GM19463 (cell line): ENCODE results near the gene C9orf50.

Experiments
- ATAC-seq: cut with Tn5 transposase; IDR thresholded peaks from one replicate; pipeline ENCODE4 v1.9.1; 2021; ENCODE audit warnings: mild to moderate bottlenecking, moderate library complexity; ENCODE audit not compliant: unreplicated experiment

C9orf50 gene

DNA sequence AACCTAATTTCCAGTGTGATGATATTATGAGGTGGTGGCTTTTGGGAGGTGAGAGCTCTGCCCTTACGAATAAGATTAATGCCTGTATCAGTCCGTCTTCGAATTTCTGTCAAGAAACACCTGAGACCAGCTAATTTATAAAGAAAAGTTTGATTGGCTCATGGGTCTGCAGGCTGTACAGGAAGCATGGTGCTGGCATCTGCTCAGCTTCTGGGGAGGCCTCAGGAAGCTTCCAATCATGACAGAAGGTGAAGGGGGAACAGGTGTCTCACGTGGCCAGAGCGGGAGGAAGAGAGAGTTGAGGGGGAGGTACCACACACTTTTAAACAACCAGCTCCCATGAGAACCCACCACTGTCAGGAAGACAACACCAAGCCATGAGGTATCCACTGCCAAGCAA lies 46.9 kb downstream of the C9orf50 start:
- no peak for ATAC-seq

DNA sequence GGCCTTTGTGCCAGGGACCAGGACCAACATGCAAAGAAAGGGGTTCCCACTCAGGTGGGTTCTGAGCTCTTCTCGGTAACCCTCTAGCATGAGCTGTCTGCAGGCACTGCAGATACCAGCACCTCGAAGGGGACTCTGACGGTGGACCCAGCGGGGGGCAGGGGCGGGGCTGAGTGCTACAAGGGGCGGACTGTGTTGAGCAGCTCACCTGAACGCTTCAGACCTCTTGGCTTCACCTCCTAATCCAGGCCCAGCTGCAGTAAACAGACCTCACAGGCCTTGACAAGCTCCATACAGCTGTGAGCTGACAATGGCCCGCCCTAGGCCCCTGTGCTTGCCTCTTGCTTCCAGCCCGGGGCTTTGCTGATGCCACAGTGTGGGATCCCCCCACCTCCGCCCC lies 48.4 kb downstream of the C9orf50 start:
- no peak for ATAC-seq

DNA sequence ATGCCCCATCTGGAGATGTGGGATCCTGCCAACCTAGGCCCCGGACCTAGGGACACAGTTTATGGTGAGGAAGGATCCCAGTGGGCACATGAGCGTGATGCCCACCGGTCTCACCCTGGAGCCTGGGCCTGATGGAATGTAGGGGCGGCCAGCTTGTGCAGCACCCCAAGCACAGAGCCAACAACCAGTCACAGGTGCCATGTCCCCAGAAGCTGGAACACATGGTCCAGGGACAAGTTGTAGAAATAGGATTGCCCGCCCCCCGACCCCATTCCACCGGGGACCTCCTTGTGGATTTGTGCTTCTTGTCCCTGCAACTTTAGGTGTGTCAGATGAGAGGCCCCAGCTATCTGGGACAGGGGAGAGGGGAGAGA lies 48.9 kb downstream of the C9orf50 start:
- ATAC-seq: no peak

DNA sequence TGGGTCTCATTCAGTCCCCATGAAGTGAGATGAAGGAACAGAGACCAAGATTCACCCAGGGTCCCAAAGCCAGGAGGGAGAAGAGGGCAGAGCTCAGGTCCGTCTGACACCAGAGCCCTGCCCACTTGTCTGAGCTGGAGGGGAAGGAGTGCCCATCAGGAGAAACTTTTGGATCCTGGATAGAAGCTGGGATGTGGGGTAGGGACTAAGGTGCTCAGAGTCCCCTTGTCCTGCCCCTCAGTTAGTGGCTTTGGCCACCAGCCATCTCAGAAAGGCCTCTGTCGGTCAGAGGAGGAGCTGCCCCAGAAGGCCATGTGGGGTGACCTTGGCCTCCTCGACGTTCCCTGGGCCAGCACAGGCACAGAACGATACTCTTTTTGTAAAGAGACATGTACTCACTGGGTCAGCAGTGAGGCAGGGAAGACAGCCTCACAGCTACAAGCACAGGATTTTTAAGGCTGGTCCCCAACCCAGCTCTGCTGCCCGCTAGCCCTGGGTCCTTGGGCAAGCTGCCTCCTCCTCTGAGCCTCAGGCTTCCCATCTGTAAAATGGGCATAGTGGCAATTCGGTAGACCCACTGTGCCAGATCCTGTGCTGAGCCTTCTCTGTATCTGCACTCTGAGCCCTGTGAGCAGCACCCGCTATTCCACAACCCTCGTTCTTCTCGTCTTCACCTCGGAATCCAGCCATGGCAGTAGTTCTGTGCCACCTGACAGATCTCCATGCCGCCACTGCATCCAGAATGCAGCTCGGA lies 49.4 kb downstream of the C9orf50 start:
- no peak for ATAC-seq

DNA sequence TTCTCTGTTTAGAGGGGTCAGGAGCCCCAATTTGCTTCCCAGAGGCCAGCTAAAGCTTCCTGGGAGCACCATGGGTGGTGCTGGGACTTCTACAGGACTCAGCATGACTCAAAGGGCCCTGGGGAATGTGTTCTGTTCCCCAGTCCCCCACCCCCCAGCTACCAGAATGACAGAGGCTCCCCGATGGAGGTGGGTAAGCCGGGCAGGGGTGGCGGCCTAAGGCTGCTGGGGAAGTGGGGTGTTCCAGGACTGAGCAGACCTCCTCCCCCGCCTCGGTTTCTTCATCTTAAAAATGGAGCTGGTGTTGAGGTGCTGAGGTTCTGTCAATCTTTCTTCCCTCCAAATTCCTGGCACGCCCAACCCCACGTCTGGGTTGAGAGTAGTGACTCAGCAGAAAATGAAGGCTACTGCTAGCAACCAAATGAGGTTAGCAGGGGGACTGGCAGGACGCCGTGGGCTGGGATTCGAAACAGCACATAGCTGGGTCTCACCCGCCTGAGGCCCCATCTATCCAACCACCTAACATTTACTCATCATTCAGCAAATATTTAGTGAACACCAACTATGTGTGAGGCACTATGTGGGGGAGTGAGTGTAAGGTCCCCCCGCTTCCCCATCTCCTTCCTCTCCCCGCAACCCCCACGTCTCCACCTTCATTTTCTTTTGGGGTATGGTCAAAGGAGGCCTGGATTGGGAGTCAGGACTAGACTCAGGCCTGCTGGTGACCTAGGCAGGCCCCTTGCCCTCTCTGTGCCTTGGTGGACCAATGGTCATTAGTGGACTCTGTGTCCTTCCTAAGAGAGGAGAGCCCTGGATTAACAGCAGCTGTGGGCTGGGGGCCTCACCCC lies 50.2 kb downstream of the C9orf50 start:
- ATAC-seq: no peak

DNA sequence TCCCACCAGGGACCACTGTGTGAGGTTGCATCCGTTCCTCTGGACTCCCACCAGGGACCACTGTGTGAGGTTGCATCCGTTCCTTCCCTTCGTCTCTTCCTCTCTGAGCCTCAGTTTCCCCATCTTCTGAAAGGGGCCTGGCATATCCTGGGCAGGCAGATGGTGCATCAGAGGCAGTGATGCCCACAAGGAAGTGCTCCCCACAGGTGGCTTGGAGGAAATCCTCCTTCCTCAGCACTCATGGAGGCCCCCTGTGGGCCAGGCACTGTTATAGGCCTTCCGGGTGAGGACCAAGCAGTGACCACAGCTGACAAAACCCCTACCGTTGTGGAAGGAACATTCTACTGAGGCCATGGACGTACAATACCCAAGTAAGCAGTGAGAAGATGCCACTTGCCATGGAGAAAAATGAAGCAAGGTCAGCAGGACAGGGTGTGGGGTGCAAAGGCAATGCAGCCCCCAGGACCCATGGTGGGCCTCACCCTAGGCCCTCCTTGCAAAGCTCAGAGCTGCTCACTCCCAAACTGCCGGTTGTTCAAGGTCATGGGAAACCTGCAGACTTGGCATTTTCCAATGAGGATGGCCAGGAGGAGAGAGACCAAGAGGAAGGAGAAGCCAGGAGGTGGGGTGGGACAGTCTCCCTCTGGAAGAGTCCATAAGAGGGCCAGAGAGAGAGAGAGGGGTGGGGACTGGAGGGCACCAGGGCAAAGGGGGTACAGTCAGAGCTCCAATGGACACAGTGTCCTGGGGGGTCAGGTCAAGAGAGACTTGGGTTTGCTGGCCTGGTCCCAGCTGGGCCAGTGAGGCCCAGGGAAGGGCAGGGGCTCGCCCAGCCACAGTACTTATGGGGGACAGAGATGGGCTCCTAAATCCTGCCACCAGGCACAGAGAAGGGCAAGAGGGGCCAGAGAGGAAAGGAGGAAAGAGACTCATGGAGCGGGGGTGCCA lies 51.1 kb downstream of the C9orf50 start:
- ATAC-seq: no peak

DNA sequence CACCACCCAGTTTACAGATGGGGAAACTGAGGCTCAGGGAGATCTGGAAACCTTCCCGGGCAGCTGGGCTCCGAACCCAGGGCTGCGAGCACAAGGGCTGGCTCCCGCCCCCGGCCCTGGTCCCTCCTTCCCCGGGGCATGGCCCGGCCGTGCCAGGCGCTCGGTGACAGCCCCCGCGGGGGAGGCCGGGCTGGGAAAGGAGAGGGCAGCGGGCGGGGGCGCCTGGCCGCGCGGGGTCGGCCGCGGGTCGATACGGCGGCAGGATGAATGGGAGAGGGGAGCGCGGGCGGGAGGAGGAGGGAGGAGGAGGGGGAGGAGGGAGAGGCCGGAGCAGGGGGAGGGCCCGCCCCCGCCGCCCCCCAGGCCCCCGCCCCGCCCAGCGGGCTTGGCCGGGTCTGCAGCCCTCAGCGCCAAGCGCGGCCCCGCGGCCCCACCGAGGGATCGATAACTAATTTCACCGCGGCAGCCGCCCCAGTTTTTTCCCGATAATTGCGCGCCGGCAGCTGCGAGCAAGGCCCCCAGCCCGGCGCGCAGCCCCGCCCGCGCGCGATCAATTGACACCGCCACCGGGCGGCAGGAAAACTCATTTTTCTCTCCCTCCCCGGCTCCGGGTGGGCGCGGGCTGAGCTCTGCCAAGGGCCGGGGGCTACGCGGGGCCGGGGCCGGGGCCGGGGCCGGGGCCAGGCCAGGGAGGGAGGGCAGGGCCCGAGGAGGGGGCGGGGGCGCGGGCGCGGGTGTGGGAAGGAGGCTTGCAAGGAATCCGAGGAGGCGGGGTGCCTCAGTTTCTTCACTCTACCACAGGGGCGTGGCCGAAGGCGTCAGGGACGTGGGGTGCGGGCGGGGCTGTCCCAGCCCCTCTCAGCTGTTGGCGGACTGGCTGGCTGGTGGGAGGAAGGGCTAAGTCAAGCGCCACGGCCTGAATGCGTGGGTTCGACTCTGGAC lies 52.1 kb downstream of the C9orf50 start:
- ATAC-seq: no peak

DNA sequence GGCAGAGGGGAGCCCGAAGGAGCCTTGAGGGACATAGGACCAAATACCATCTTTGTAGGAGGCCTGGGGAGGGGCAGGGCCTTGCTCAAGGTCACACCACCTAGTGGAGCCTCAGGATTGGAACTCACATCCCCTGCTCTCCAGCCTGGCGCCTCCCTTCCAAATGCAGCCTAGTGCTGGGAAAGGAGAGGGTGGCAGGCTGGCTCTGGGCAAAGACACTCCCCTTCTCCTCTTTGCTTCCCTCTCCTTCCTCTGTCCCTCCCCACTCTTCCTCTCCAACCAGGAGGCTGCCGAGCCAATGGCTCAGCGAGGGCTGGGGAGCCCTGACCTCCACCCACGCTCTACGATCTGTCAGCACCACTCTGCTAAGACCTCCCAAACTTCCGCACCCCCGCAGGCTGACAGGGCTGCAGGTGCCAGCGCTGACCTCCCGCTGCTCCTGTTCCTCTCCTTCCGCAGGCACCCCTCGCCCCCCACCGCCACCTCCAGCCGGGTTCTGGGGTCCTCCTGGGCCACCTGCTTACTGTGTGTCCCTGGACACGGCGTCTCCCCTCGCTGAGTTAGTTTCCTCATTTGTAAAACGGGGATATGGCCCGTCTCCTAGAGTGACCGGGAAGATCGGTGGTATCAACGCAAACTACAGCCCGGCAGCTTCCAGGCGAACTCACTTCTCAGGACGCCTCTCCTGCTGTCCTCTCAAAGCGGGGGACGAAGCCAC lies 52.9 kb downstream of the C9orf50 start:
- no peak for ATAC-seq

DNA sequence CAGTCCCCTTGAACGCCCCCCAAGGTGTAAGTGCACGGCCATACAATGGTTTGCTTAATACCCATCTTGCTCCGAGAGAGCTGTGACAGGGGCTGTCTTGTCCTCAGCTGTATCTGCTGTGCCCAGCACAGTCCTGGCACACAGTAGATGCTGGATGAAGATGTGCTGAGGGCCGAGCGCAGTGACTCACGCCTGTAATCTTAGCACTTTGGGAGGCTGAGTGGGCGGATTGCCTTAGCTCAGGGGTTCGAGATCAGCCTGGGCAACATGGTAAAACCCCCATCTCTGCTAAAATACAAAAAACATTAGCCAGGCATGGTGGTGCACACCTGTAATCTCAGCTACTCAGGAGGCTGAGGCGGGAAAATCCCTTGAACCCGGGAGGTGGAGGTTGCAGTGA lies 53.6 kb downstream of the C9orf50 start:
- ATAC-seq: no peak

DNA sequence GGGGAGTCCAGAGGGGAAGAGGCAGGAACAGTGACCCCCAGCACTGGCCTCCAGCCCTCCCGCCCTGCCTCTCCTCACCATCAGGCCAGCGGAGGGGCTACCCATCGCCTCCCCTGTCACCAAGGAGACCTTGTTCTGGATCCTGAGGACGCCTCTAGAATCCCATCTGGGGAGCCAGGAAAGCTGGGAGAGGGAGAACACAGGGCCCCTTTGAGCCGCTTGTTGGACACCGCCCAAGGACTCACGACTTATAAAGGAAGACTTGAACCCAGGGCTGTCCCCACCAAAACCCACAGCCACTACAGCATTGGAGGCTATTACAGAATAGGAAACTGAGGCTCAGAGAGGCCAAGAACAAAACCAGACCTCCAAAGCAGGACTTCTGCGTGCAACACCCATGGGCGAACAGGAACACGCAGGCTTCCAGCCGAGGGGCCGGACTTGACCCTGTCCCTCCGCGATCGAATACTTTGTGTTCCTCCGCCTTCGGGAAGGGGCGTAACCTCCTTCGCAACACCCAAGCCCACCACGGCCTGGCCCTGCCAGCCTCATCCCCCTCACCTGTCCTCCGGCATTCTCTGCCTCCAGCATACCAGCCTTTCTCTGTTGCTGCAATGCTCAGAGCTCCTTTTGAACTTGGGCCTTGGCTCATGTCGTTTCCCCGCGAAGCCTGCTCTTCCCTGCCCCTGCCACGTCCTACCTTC lies 54.2 kb downstream of the C9orf50 start:
- no peak for ATAC-seq

DNA sequence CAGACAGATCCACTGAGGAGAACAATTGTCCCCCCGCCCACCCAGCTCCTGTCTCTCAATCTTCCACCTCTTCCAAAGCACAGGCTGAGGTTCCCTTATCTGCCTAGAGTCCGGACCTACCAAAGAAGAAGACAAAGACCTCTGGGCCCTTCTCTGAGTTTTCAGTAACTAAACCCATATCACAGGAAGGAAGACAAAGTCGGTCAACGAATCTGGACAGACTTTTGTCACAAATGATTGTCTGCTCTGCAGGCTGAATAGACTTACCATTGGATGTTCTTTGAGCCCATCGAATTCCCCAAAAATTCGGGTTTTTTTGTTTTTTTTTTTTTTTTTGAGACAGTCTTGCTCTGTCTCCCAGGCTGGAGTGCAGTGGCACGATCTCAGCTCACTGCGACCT lies 58.0 kb downstream of the C9orf50 start:
- no peak for ATAC-seq

DNA sequence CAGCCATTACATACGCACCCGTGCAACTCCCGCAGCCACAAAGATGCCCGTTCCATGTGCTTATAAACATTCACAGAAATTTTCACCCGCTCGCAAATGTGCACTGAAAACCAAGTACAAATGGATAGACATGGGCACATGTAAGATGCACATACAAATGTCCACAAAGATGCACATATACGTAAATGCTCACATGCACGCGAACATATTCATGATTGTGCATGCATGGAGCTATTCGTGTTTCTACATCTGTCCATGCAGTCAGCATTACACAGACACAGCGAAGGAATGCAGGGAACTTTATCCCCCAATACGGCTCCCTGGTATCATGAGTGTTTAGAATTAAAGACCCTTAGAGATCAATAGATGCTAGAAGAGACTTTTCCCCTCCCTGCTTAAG lies 58.4 kb downstream of the C9orf50 start:
- no peak for ATAC-seq
